NB4 (cell line): Measurements from ENCODE around the gene GRXCR1.

Experiments
- MYC ChIP-seq: IDR thresholded peaks from 2 replicates; pipeline ENCODE4 v1.6.1; 2011; ENCODE audit warnings: low read depth, low read length
- TF ChIP-seq, protein P1 (sequence below): IDR thresholded peaks from one replicate; pipeline ENCODE4 v1.5.1; 2012; ENCODE audit warnings: low read depth, low read length

DNA sequence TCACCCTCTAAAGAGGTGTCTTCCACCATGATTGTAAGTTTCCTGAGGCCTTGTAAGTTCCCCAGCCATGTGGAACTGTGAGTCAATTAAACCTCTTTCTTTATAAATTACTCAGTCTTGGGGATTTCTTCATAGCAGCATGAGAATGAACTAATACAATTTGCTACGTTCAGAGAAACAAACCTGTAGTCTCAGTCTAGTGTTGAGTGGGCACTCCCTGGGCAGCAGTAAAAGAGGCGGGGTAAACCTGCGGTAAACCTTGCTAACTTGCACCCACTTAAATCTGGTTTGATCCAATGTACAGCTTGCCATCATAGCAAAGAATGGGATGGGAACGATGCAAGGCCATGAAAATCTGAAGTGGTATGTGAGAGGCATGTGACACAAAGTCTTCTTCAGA, 22.4 kb downstream of the GRXCR1 start:
- TF ChIP-seq, protein P1, sequence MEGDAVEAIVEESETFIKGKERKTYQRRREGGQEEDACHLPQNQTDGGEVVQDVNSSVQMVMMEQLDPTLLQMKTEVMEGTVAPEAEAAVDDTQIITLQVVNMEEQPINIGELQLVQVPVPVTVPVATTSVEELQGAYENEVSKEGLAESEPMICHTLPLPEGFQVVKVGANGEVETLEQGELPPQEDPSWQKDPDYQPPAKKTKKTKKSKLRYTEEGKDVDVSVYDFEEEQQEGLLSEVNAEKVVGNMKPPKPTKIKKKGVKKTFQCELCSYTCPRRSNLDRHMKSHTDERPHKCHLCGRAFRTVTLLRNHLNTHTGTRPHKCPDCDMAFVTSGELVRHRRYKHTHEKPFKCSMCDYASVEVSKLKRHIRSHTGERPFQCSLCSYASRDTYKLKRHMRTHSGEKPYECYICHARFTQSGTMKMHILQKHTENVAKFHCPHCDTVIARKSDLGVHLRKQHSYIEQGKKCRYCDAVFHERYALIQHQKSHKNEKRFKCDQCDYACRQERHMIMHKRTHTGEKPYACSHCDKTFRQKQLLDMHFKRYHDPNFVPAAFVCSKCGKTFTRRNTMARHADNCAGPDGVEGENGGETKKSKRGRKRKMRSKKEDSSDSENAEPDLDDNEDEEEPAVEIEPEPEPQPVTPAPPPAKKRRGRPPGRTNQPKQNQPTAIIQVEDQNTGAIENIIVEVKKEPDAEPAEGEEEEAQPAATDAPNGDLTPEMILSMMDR = no peak
- TF ChIP-seq MYC = no peak
